BLaER1 (cell line): Measurements from ENCODE around the gene CHST13.
A peak's percentile ranks its signal among the peaks of the same experiment; 100 is the strongest.

Experiments
- H3K27ac ChIP-seq: shearing (Covaris generic); formaldehyde crosslinking; 2 replicates; pipeline ENCODE4 v1.8.1; 2022
- H3K27me3 ChIP-seq: shearing (Covaris generic); formaldehyde crosslinking; 2 replicates; pipeline ENCODE4 v1.8.1; 2022
- H3K36me3 ChIP-seq: shearing (Covaris generic); formaldehyde crosslinking; 2 replicates; pipeline ENCODE4 v1.8.1; 2022
- H3K4me1 ChIP-seq: shearing (Covaris generic); formaldehyde crosslinking; 2 replicates; pipeline ENCODE4 v1.8.1; 2022
- H3K4me2 ChIP-seq: shearing (Covaris generic); formaldehyde crosslinking; 2 replicates; pipeline ENCODE4 v1.8.1; 2022
- H3K4me3 ChIP-seq: shearing (Covaris generic); formaldehyde crosslinking; 2 replicates; pipeline ENCODE4 v1.8.1; 2022
- H3K9ac ChIP-seq: shearing (Covaris generic); formaldehyde crosslinking; 2 replicates; pipeline ENCODE4 v1.8.1; 2022
- H3K9me3 ChIP-seq: shearing (Covaris generic); formaldehyde crosslinking; 2 replicates; pipeline ENCODE4 v1.8.1; 2022
- H4K20me1 ChIP-seq: shearing (Covaris generic); formaldehyde crosslinking; 2 replicates; pipeline ENCODE4 v1.8.1; 2022
- Cebpa-rat ChIP-seq: shearing (Covaris generic); IDR thresholded peaks from 2 replicates; pipeline ENCODE4 v1.8.1; 2022

Gene CHST13

GRCh38 chr3:126524429-126524988, 554 bp downstream of the CHST13 start:
- Histone ChIP-seq H3K4me2 (peak overlapping the region; percentile 17; the same call in 1 of the 2 replicates), H3K27me3 (peaks cover 39% of the 10 kb centered on the region), H4K20me1 (peaks cover 13% of the 10 kb centered on the region; the same call in 1 of the 2 replicates), H3K27ac (no peak overlapping the region), H3K9ac (no peak overlapping the region), H3K36me3 (no peaks in the 10 kb centered on the region), H3K4me3 (no peak overlapping the region), H3K9me3 (no peaks in the 10 kb centered on the region), H3K4me1 (peaks cover 42% of the 10 kb centered on the region)
- TF ChIP-seq Cebpa-rat = no peak

- H3K27me3 ChIP-seq = peaks cover 39% of the 10 kb centered on the region
- H3K4me1 ChIP-seq = peaks cover 47% of the 10 kb centered on the region
- no peaks in the 10 kb centered on the region for H3K9me3 ChIP-seq
- H3K9ac ChIP-seq = no peak overlapping the region
- H3K4me3 ChIP-seq = no peak overlapping the region
- H3K36me3 ChIP-seq = no peaks in the 10 kb centered on the region
- TF ChIP-seq Cebpa-rat = no peak
- H3K4me2 ChIP-seq = no peak overlapping the region
- no peak overlapping the region for H3K27ac ChIP-seq
- peaks cover 18% of the 10 kb centered on the region; the same call in 1 of the 2 replicates for H4K20me1 ChIP-seq
Observed at GRCh38 chr3:126525091-126525852, 1.3 kb downstream of the CHST13 start.

GRCh38 chr3:126525853-126526667, 2.1 kb downstream of the CHST13 start:
- Histone ChIP-seq H3K4me2 (peak overlapping the region; percentile 7; the same call in 1 of the 2 replicates), H3K4me1 (peaks cover 55% of the 10 kb centered on the region), H3K36me3 (no peaks in the 10 kb centered on the region), H3K27me3 (peaks cover 39% of the 10 kb centered on the region), H3K9me3 (no peaks in the 10 kb centered on the region), H3K4me3 (no peak overlapping the region), H4K20me1 (peaks cover 18% of the 10 kb centered on the region; the same call in 1 of the 2 replicates), H3K27ac (no peak overlapping the region), H3K9ac (no peak overlapping the region)
- TF ChIP-seq Cebpa-rat = no peak

- TF ChIP-seq Cebpa-rat = no peak
- H3K4me3 ChIP-seq = no peak overlapping the region
- peaks cover 39% of the 10 kb centered on the region for H3K27me3 ChIP-seq
- no peaks in the 10 kb centered on the region for H3K36me3 ChIP-seq
- peak overlapping the region; percentile 7; the same call in 1 of the 2 replicates for H3K4me2 ChIP-seq
- H3K9me3 ChIP-seq = no peaks in the 10 kb centered on the region
- no peak overlapping the region for H3K27ac ChIP-seq
- H3K9ac ChIP-seq = no peak overlapping the region
- peaks cover 18% of the 10 kb centered on the region; the same call in 1 of the 2 replicates for H4K20me1 ChIP-seq
- H3K4me1 ChIP-seq = peaks cover 60% of the 10 kb centered on the region
Observed at GRCh38 chr3:126526668-126527005, 2.7 kb downstream of the CHST13 start.

- Histone ChIP-seq H4K20me1 (peaks cover 18% of the 10 kb centered on the region; the same call in 1 of the 2 replicates), H3K4me3 (no peak overlapping the region), H3K9me3 (no peaks in the 10 kb centered on the region), H3K27me3 (peaks cover 39% of the 10 kb centered on the region), H3K9ac (no peak overlapping the region), H3K36me3 (no peaks in the 10 kb centered on the region), H3K27ac (no peak overlapping the region), H3K4me1 (peaks cover 62% of the 10 kb centered on the region), H3K4me2 (0 out of 2 replicates have a peak overlapping the region, but pooled peaks have one; percentile 96)
- TF ChIP-seq Cebpa-rat = no peak
Observed at GRCh38 chr3:126527006-126527405, 3.1 kb downstream of the CHST13 start.

- Histone ChIP-seq H3K4me3 (no peak overlapping the region), H3K27me3 (peaks cover 35% of the 10 kb centered on the region), H3K9me3 (no peaks in the 10 kb centered on the region), H3K9ac (no peak overlapping the region), H3K4me1 (peaks cover 62% of the 10 kb centered on the region), H3K4me2 (peak overlapping the region; percentile 96), H3K27ac (no peak overlapping the region), H4K20me1 (peaks cover 18% of the 10 kb centered on the region; the same call in 1 of the 2 replicates), H3K36me3 (no peaks in the 10 kb centered on the region)
- no peak for TF ChIP-seq Cebpa-rat
Observed at GRCh38 chr3:126527455-126528211, 3.7 kb downstream of the CHST13 start.

GRCh38 chr3:126528419-126528799, 4.5 kb downstream of the CHST13 start:
- no peak for TF ChIP-seq Cebpa-rat
- Histone ChIP-seq H3K27ac (no peak overlapping the region), H4K20me1 (peaks cover 18% of the 10 kb centered on the region; the same call in 1 of the 2 replicates), H3K9me3 (no peaks in the 10 kb centered on the region), H3K4me3 (no peak overlapping the region), H3K27me3 (peaks cover 28% of the 10 kb centered on the region), H3K4me1 (peaks cover 62% of the 10 kb centered on the region), H3K36me3 (no peaks in the 10 kb centered on the region), H3K9ac (no peak overlapping the region), H3K4me2 (peak overlapping the region; percentile 96)

GRCh38 chr3:126528800-126529541, 5.0 kb downstream of the CHST13 start:
- TF ChIP-seq Cebpa-rat = no peak
- H3K4me2 ChIP-seq = peak overlapping the region; percentile 96
- H3K27ac ChIP-seq = peak overlapping the region; percentile 73
- no peak overlapping the region for H3K4me3 ChIP-seq
- H3K36me3 ChIP-seq = no peaks in the 10 kb centered on the region
- peaks cover 60% of the 10 kb centered on the region for H3K4me1 ChIP-seq
- H4K20me1 ChIP-seq = peaks cover 15% of the 10 kb centered on the region; the same call in 1 of the 2 replicates
- peaks cover 22% of the 10 kb centered on the region for H3K27me3 ChIP-seq
- no peaks in the 10 kb centered on the region for H3K9me3 ChIP-seq
- H3K9ac ChIP-seq = no peak overlapping the region
